ENCODE data around the gene GPC6.

The GPC6 gene

GRCh38 chr13:93515267-93515666, 288.7 kb downstream of the GPC6 start:
- no peaks in the 10 kb centered on the region for H3K27me3 ChIP-seq (replicated peaks)
- H3K36me3 ChIP-seq (replicated peaks) = no peaks in the 10 kb centered on the region
- no peak for DNase-seq
- TF ChIP-seq CTCF (IDR thresholded peaks at IDR 0.05; ENCODE audit: low read depth, low read length, missing control alignments) = no peak
- H3K27ac ChIP-seq = no peak overlapping the region
- in situ Hi-C loops (cut with HindIII; ENCODE audit: low pct_ligation_motif_present, low sequenced_read_pairs) = no loop called here
- H3K4me3 ChIP-seq (ENCODE audit: low read depth, low read length) = no peak overlapping the region

GRCh38 chr13:93517658-93518057, 291.1 kb downstream of the GPC6 start:
- no peak for TF ChIP-seq CTCF (IDR thresholded peaks at IDR 0.05; ENCODE audit: low read depth, low read length, missing control alignments)
- DNase-seq = no peak
- H3K27ac ChIP-seq = no peak overlapping the region
- H3K4me3 ChIP-seq (ENCODE audit: low read depth, low read length) = no peak overlapping the region
- no peaks in the 10 kb centered on the region for H3K27me3 ChIP-seq (replicated peaks)
- in situ Hi-C loops (cut with HindIII; ENCODE audit: low pct_ligation_motif_present, low sequenced_read_pairs) = no loop called here
- H3K36me3 ChIP-seq (replicated peaks) = no peaks in the 10 kb centered on the region

- no peaks in the 10 kb centered on the region for H3K36me3 ChIP-seq (replicated peaks)
- H3K27ac ChIP-seq = no peak overlapping the region
- no peak overlapping the region for H3K4me3 ChIP-seq (ENCODE audit: low read depth, low read length)
- no peak for DNase-seq
- TF ChIP-seq CTCF (IDR thresholded peaks at IDR 0.05; ENCODE audit: low read depth, low read length, missing control alignments) = no peak
- in situ Hi-C loops (cut with HindIII; ENCODE audit: low pct_ligation_motif_present, low sequenced_read_pairs) = no loop called here
- no peaks in the 10 kb centered on the region for H3K27me3 ChIP-seq (replicated peaks)
Measured at GRCh38 chr13:93521307-93521706, 294.7 kb downstream of the GPC6 start.

- Histone ChIP-seq H3K4me3 (ENCODE audit: low read depth, low read length) (no peak overlapping the region), H3K36me3 (replicated peaks) (no peaks in the 10 kb centered on the region), H3K27me3 (replicated peaks) (no peaks in the 10 kb centered on the region), H3K27ac (no peak overlapping the region)
- DNase-seq = peak; percentile 20
- TF ChIP-seq CTCF (IDR thresholded peaks at IDR 0.05; ENCODE audit: low read depth, low read length, missing control alignments) = no peak
- in situ Hi-C loops (cut with HindIII; ENCODE audit: low pct_ligation_motif_present, low sequenced_read_pairs) = no loop called here
Measured at GRCh38 chr13:93522501-93522900, 295.9 kb downstream of the GPC6 start.

GRCh38 chr13:93525087-93525486, 298.5 kb downstream of the GPC6 start:
- no peak overlapping the region for H3K4me3 ChIP-seq (ENCODE audit: low read depth, low read length)
- no peaks in the 10 kb centered on the region for H3K27me3 ChIP-seq (replicated peaks)
- in situ Hi-C loops (cut with HindIII; ENCODE audit: low pct_ligation_motif_present, low sequenced_read_pairs) = no loop called here
- no peaks in the 10 kb centered on the region for H3K36me3 ChIP-seq (replicated peaks)
- no peak for DNase-seq
- TF ChIP-seq CTCF (IDR thresholded peaks at IDR 0.05; ENCODE audit: low read depth, low read length, missing control alignments) = no peak
- H3K27ac ChIP-seq = no peak overlapping the region

GRCh38 chr13:93527748-93528297, 301.2 kb downstream of the GPC6 start:
- Histone ChIP-seq H3K27ac (no peak overlapping the region), H3K4me3 (ENCODE audit: low read depth, low read length) (no peak overlapping the region), H3K36me3 (replicated peaks) (no peaks in the 10 kb centered on the region), H3K27me3 (replicated peaks) (no peaks in the 10 kb centered on the region)
- no peak for DNase-seq
- no peak for TF ChIP-seq CTCF (IDR thresholded peaks at IDR 0.05; ENCODE audit: low read depth, low read length, missing control alignments)
- in situ Hi-C loops (cut with HindIII; ENCODE audit: low pct_ligation_motif_present, low sequenced_read_pairs) = no loop called here

Measured in brain microvascular endothelial cell (primary cell).